ENCODE measurements around the gene PFN2.
"Not testable (repeated sequence)": the region's sequence is repeated elsewhere in the genome, so short reads cannot be mapped to it uniquely, and the experiment has no call there.

PFN2 gene

DNA sequence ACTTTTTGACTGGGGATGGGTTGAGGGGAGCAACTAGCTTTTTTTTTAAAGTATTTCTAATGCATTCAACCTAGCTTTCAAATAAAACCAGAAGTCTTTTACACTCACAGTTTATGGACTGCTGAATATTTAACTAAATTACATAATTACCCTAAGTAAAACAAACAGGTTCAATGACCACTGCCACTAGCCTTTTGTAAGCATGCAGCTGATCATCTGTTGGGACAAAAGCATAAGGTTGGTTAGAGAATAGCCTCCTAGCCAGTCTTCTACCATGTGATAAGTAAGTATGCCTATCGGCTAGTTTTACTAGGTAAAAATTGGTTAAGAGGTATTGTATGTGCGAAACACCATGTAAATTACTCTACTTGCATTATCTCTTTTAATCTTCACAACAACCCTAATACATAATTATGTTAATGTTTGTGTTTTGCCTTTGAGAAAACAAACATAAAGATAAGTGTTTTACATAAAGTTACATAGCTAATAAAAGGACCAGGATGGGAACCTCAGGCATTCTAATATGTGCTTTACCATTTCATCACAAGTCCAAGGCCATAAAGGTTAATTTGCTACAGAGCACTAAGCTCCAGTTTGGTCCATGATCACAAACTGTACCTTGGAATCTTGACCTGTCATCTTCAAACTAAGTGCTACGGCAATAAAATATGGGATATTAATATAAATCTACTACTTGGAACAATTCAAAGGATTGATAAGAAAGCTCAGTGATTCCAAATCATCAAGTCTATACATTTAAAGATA lies 13.2 kb downstream of the PFN2 start:
- DNase-seq (ENCODE audit: low read depth): no peak
- H3K4me3 ChIP-seq (ENCODE audit: low read depth, low read length): no peak overlapping the region
- TF ChIP-seq, protein P1, sequence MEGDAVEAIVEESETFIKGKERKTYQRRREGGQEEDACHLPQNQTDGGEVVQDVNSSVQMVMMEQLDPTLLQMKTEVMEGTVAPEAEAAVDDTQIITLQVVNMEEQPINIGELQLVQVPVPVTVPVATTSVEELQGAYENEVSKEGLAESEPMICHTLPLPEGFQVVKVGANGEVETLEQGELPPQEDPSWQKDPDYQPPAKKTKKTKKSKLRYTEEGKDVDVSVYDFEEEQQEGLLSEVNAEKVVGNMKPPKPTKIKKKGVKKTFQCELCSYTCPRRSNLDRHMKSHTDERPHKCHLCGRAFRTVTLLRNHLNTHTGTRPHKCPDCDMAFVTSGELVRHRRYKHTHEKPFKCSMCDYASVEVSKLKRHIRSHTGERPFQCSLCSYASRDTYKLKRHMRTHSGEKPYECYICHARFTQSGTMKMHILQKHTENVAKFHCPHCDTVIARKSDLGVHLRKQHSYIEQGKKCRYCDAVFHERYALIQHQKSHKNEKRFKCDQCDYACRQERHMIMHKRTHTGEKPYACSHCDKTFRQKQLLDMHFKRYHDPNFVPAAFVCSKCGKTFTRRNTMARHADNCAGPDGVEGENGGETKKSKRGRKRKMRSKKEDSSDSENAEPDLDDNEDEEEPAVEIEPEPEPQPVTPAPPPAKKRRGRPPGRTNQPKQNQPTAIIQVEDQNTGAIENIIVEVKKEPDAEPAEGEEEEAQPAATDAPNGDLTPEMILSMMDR (IDR thresholded peaks at IDR 0.05; ENCODE audit: insufficient read depth, low read depth, low read length, missing control alignments): no peak

DNA sequence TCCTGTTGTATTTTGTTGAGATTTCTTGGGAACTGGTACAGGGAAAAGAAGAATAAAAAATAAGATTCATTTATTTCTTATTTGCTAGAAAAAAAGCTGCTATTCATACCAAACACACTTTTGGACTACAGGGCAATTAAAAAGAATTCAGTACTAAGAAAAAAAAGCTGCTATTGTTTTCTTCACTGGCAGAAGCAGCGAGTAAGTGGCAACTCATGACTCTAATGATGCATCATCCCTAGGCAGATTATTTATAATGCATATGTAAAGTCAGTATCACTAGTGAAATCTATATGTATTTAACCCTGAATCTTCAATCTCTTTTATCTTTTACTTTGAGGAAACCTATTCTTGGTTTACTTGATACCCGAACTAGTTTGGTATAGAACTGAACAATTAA lies 15.2 kb downstream of the PFN2 start:
- TF ChIP-seq, protein P1 (IDR thresholded peaks at IDR 0.05; ENCODE audit: insufficient read depth, low read depth, low read length, missing control alignments): no peak
- no peak for DNase-seq (ENCODE audit: low read depth)
- no peak overlapping the region for H3K4me3 ChIP-seq (ENCODE audit: low read depth, low read length)

DNA sequence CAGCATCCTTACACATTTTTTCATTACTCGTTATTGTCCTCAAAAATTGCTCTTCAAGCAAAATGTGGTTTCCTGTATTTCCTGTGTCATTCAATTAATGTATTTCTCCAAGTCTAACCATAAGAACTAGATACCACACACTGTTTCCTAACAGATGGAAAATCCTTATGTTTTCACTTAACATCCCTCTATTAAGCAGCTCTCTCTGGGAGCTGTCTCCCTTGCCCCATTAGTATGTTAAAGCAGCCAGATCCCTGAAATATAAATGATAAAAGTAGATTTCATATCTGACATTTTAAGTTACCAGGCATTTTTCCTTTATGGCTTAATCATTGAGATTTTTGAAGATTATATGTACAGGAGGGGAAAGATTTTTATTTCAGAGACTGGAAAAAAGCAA lies 15.9 kb downstream of the PFN2 start:
- TF ChIP-seq, protein P1 (IDR thresholded peaks at IDR 0.05; ENCODE audit: insufficient read depth, low read depth, low read length, missing control alignments): no peak
- no peak for DNase-seq (ENCODE audit: low read depth)
- H3K4me3 ChIP-seq (ENCODE audit: low read depth, low read length): no peak overlapping the region

DNA sequence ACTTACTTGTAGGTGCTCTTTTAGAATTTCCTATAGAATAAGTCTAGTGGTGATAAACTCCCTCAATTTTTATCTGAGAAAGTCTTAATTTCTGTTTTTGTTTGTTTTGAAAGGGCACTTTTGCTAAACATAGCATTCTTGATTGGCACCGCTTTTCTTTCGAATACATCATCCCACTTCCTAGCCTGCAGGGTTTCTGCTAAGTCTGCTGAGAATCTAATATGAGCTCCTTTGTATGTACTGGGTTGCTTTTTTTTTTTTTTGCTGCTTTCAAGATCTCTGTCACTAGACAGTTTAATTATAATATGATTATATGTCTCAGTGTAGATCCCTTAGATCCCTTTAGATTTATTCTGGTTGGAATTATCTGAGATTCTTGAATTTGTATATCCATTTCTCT lies 21.5 kb downstream of the PFN2 start:
- DNase-seq (ENCODE audit: low read depth): no peak
- TF ChIP-seq, protein P1 (IDR thresholded peaks at IDR 0.05; ENCODE audit: insufficient read depth, low read depth, low read length, missing control alignments): no peak
- no peak overlapping the region for H3K4me3 ChIP-seq (ENCODE audit: low read depth, low read length)

DNA sequence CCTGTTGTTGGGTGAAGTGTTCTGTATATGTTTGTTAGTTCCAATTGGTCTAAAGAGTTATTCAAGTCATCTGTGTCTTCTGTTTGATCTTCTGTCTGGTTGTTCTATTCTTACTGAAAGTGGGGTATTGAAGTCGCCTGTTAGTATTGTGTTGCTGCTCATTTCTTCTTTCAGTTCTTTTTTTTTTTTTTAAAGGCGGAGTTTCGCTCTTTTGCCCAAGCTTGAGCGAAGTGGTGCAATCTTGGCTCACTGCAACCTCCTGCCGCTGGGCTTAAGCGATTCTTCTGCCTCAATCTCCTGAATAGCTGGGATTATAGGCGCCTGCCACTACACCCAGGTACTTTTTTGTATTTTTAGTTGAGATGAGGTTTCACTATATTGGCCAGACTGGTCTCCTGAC lies 23.5 kb downstream of the PFN2 start:
- no peak for DNase-seq (ENCODE audit: low read depth)
- no peak overlapping the region for H3K4me3 ChIP-seq (ENCODE audit: low read depth, low read length)
- TF ChIP-seq, protein P1 (IDR thresholded peaks at IDR 0.05; ENCODE audit: insufficient read depth, low read depth, low read length, missing control alignments): no peak

DNA sequence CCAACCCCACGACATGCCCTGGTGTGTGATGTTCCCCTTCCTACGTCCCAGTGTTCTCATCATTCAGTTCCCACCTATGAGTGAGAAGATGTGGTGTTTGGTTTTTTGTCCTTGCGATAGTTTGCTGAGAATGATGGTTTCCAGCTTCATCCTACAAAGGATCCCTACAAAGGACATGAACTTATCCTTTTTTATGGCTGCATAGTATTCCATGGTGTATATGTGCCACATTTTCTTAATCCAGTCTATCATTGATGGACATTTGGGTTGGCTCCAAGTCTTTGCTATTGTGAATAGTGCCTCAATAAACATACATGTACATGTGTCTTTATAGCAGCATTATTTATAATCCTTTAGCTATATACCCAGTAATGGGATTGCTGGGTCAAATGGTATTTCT lies 26.7 kb downstream of the PFN2 start:
- H3K4me3 ChIP-seq (ENCODE audit: low read depth, low read length); DNase-seq (ENCODE audit: low read depth): not testable (repeated sequence)

DNA sequence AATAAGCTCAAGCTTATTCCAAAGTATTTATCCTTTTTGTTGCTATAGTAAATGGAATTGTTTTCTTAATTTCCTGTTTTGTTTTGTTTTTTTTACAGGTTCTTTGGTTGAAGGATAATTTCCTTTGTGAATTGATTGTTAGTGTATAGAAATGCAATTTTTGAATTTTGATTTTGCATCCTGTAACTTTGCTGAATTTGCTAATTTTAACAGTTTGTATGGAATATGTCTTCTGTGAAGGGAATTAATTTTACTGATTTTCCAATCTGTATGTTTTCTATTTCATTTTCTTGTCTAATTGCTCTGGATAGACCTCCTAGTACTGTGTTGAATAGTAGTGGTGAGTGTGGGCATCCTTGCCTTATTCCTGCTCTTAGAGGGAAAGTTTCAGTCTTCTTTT lies 28.3 kb downstream of the PFN2 start:
- TF ChIP-seq, protein P1 (IDR thresholded peaks at IDR 0.05; ENCODE audit: insufficient read depth, low read depth, low read length, missing control alignments): no peak
- DNase-seq (ENCODE audit: low read depth): no peak
- no peak overlapping the region for H3K4me3 ChIP-seq (ENCODE audit: low read depth, low read length)

Data from GM12865 (cell line).